ENCODE measurements around the gene EFNB2.

Gene EFNB2

DNA sequence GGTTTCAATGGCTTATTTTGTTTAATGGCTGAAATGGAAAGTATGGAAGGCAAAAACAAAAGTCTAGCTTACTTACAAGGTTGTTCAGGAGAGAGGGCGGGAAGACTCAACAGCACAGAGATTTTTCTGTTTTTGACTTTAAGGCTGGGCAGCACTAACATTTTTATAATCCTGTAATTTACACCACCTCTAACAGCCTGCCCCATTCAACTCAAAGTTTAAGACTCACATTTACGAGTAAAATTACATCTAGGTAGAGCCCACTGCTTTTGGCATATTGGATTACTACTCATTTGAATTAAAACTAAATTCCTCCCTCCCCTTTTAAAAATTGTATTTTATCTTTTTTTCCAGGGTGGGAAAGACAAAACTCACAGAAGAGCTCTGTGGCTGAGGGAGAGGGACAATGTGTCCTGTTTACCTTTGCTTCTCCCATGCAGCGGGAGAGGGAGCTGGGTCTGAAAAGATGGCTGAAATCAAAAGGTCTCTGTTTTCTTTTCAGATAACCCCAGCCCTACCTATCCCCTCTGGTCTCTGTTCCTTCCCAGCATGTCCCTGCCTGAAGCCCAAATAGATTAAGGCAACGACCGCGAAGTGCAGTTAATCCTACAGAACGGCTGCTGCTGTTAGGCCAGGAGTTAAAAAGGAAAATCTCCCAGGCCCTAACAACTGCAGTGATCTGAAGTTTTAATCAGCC is 6.6 kb downstream of the EFNB2 start:
- no peaks in the 10 kb centered on the region for H3K9me3 ChIP-seq (ENCODE audit: insufficient read depth, low read depth, low read length)
- H3K27me3 ChIP-seq (ENCODE audit: insufficient read depth, low read length) = no peaks in the 10 kb centered on the region
- H4K8ac ChIP-seq (ENCODE audit: low read depth, low read length) = peak overlapping the region; percentile 55
- H3K4me2 ChIP-seq (ENCODE audit: low read length) = peak overlapping the region; percentile 34
- H3K4ac ChIP-seq (ENCODE audit: low read depth, low read length) = peak overlapping the region; percentile 90
- peaks cover 26% of the 10 kb centered on the region for H3K79me2 ChIP-seq (ENCODE audit: control insufficient read depth, insufficient read depth, low read length, poor library complexity)
- no peak overlapping the region for H2AK5ac ChIP-seq (ENCODE audit: low read length)
- H3K4me3 ChIP-seq (ENCODE audit: low read depth, low read length) = no peak overlapping the region
- H3K18ac ChIP-seq (ENCODE audit: low read length) = peak overlapping the region; percentile 38
- H3K27ac ChIP-seq (ENCODE audit: low read depth, low read length) = no peak overlapping the region
- no peak overlapping the region for H2AFZ ChIP-seq (ENCODE audit: insufficient read depth, low read length, poor library complexity)
- H3K79me1 ChIP-seq (ENCODE audit: low read length) = peaks cover 8% of the 10 kb centered on the region
- H4K91ac ChIP-seq (ENCODE audit: low read depth, low read length) = no peak overlapping the region
- H3K36me3 ChIP-seq (ENCODE audit: control insufficient read depth in 1 of 2, insufficient read depth in 2 of 2, low read length in 2 of 2) = peaks cover 0 to 3% of the 10 kb centered on the region in 2 experiments
- H2BK5ac ChIP-seq (ENCODE audit: low read depth, low read length, poor library complexity) = no peak overlapping the region
- no peak overlapping the region for H2BK12ac ChIP-seq (ENCODE audit: low read length)
- H3K14ac ChIP-seq (ENCODE audit: low read length) = no peak overlapping the region
- no CpG with 5 or more reads among the region's 7 CpGs for WGBS (ENCODE audit: extremely low coverage, insufficient coverage, insufficient read length)
- H3K23ac ChIP-seq (ENCODE audit: low read length) = no peak overlapping the region
- peak overlapping the region; percentile 44 for H3K9ac ChIP-seq (ENCODE audit: low read length)
- H3K4me1 ChIP-seq (ENCODE audit: control insufficient read depth in 1 of 2, insufficient read depth in 2 of 2, low read length in 2 of 2) = peaks cover 14 to 31% of the 10 kb centered on the region in 2 experiments
- no peak overlapping the region for H2BK120ac ChIP-seq (ENCODE audit: insufficient read depth, low read length, poor library complexity)
- no peak for DNase-seq
- H4K12ac ChIP-seq (ENCODE audit: low read depth, low read length) = no peak overlapping the region

DNA sequence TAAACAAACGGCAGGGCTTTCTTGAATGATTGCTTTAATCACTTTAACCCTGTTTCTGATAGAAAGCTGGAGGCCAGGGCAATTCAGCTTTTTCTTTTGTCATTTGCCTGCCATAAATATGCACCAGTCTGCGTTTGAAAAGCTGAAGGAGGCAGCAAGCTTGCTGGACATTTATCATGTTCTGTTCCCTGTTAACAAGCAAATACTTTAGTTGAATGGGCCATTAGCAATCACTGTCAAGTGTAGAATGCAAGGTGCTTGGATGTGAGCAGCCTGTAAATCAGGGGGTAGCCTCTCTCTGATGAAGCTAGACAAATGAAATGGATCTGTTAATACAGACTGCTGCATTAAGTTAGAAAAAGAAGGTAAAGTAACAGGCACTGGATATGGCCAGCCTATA is 7.6 kb downstream of the EFNB2 start:
- H4K8ac ChIP-seq (ENCODE audit: low read depth, low read length) = no peak overlapping the region
- no peak overlapping the region for H2AK5ac ChIP-seq (ENCODE audit: low read length)
- H3K27me3 ChIP-seq (ENCODE audit: insufficient read depth, low read length) = no peaks in the 10 kb centered on the region
- no peak overlapping the region for H3K4me3 ChIP-seq (ENCODE audit: low read depth, low read length)
- H2AFZ ChIP-seq (ENCODE audit: insufficient read depth, low read length, poor library complexity) = no peak overlapping the region
- no peak overlapping the region for H3K4me2 ChIP-seq (ENCODE audit: low read length)
- no peak overlapping the region for H2BK12ac ChIP-seq (ENCODE audit: low read length)
- no CpG with 5 or more reads among the region's 2 CpGs for WGBS (ENCODE audit: extremely low coverage, insufficient coverage, insufficient read length)
- H3K23ac ChIP-seq (ENCODE audit: low read length) = no peak overlapping the region
- no peak overlapping the region for H3K9ac ChIP-seq (ENCODE audit: low read length)
- H3K27ac ChIP-seq (ENCODE audit: low read depth, low read length) = no peak overlapping the region
- H2BK5ac ChIP-seq (ENCODE audit: low read depth, low read length, poor library complexity) = no peak overlapping the region
- H3K4ac ChIP-seq (ENCODE audit: low read depth, low read length) = peak overlapping the region; percentile 29
- H2BK120ac ChIP-seq (ENCODE audit: insufficient read depth, low read length, poor library complexity) = no peak overlapping the region
- peaks cover 5% of the 10 kb centered on the region for H3K79me1 ChIP-seq (ENCODE audit: low read length)
- no peak for DNase-seq
- peaks cover 0 to 3% of the 10 kb centered on the region in 2 experiments for H3K36me3 ChIP-seq (ENCODE audit: control insufficient read depth in 1 of 2, insufficient read depth in 2 of 2, low read length in 2 of 2)
- no peak overlapping the region for H3K18ac ChIP-seq (ENCODE audit: low read length)
- H3K79me2 ChIP-seq (ENCODE audit: control insufficient read depth, insufficient read depth, low read length, poor library complexity) = peaks cover 30% of the 10 kb centered on the region
- H3K14ac ChIP-seq (ENCODE audit: low read length) = no peak overlapping the region
- no peak overlapping the region for H4K91ac ChIP-seq (ENCODE audit: low read depth, low read length)
- no peaks in the 10 kb centered on the region for H3K9me3 ChIP-seq (ENCODE audit: insufficient read depth, low read depth, low read length)
- H3K4me1 ChIP-seq (ENCODE audit: control insufficient read depth in 1 of 2, insufficient read depth in 2 of 2, low read length in 2 of 2) = peaks cover 17 to 39% of the 10 kb centered on the region in 2 experiments
- H4K12ac ChIP-seq (ENCODE audit: low read depth, low read length) = no peak overlapping the region

DNA sequence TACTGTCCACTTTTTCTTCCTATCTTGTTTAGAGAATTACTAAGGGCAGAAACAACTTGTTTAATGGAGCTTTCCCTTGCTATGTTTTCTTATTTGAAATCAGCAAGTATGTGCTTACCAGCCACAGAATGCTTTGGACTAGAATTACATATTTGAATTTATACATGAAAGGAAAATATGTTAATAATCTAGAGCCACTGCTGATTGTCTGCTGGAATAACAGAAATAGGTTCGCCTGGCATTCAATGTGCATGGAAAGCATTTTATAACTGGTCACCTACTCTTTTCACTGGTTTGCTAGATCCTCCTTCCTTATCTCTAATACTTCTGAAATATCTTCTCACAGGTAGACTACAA is 8.0 kb downstream of the EFNB2 start:
- H3K9ac ChIP-seq (ENCODE audit: low read length) = no peak overlapping the region
- H3K4ac ChIP-seq (ENCODE audit: low read depth, low read length) = no peak overlapping the region
- no peak overlapping the region for H3K27ac ChIP-seq (ENCODE audit: low read depth, low read length)
- H3K14ac ChIP-seq (ENCODE audit: low read length) = no peak overlapping the region
- H2BK5ac ChIP-seq (ENCODE audit: low read depth, low read length, poor library complexity) = no peak overlapping the region
- no peak overlapping the region for H2BK120ac ChIP-seq (ENCODE audit: insufficient read depth, low read length, poor library complexity)
- H2AFZ ChIP-seq (ENCODE audit: insufficient read depth, low read length, poor library complexity) = no peak overlapping the region
- no peak overlapping the region for H3K4me2 ChIP-seq (ENCODE audit: low read length)
- no peak overlapping the region for H4K91ac ChIP-seq (ENCODE audit: low read depth, low read length)
- peaks cover 17 to 39% of the 10 kb centered on the region in 2 experiments for H3K4me1 ChIP-seq (ENCODE audit: control insufficient read depth in 1 of 2, insufficient read depth in 2 of 2, low read length in 2 of 2)
- no peak overlapping the region for H3K4me3 ChIP-seq (ENCODE audit: low read depth, low read length)
- peaks cover 3% of the 10 kb centered on the region for H3K79me1 ChIP-seq (ENCODE audit: low read length)
- no peak overlapping the region for H2BK12ac ChIP-seq (ENCODE audit: low read length)
- no peak overlapping the region for H4K12ac ChIP-seq (ENCODE audit: low read depth, low read length)
- no CpG with 5 or more reads among the region's 1 CpG for WGBS (ENCODE audit: extremely low coverage, insufficient coverage, insufficient read length)
- peaks cover 28% of the 10 kb centered on the region for H3K79me2 ChIP-seq (ENCODE audit: control insufficient read depth, insufficient read depth, low read length, poor library complexity)
- no peak overlapping the region for H3K18ac ChIP-seq (ENCODE audit: low read length)
- no peaks in the 10 kb centered on the region for H3K9me3 ChIP-seq (ENCODE audit: insufficient read depth, low read depth, low read length)
- peaks cover 0 to 3% of the 10 kb centered on the region in 2 experiments for H3K36me3 ChIP-seq (ENCODE audit: control insufficient read depth in 1 of 2, insufficient read depth in 2 of 2, low read length in 2 of 2)
- no peaks in the 10 kb centered on the region for H3K27me3 ChIP-seq (ENCODE audit: insufficient read depth, low read length)
- no peak overlapping the region for H2AK5ac ChIP-seq (ENCODE audit: low read length)
- no peak overlapping the region for H4K8ac ChIP-seq (ENCODE audit: low read depth, low read length)
- DNase-seq = no peak
- H3K23ac ChIP-seq (ENCODE audit: low read length) = no peak overlapping the region

DNA sequence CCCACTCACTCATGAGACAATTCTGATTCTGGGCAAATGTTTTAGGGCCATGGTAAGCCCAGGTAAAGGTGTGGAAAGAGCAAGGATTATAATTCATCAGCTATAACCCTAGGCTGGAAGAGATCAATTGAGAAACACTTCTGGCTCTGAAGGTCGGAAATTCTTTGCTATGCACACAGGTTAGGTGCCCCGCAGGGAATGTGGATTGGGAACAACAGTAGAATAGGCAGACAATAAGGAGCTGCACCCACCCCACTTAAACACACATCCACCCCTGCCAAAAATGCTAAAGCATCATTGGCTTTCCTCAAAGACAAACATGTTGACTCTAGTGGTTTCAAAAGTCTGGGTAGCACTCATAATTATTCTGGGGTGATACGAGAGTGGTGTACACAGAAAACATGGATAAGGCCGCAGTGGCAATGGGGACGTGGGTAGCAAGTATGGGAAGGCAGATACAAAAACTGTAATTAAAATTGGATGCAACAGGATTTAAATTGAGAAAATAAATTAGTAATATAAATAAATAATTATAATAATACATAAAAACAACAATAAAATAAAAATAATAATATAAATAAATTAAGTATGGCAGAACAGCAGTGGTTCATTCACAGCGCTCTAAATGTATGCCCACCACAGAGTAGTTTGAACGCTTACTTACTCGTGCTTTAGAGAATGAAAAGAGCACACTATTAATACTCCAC is 8.6 kb downstream of the EFNB2 start:
- Histone ChIP-seq H3K18ac (ENCODE audit: low read length) (no peak overlapping the region), H2AFZ (ENCODE audit: insufficient read depth, low read length, poor library complexity) (no peak overlapping the region), H3K9ac (ENCODE audit: low read length) (no peak overlapping the region), H3K79me2 (ENCODE audit: control insufficient read depth, insufficient read depth, low read length, poor library complexity) (peaks cover 27% of the 10 kb centered on the region), H4K12ac (ENCODE audit: low read depth, low read length) (no peak overlapping the region), H2BK120ac (ENCODE audit: insufficient read depth, low read length, poor library complexity) (no peak overlapping the region), H2BK12ac (ENCODE audit: low read length) (no peak overlapping the region), H3K4me2 (ENCODE audit: low read length) (no peak overlapping the region), H3K9me3 (ENCODE audit: insufficient read depth, low read depth, low read length) (no peaks in the 10 kb centered on the region), H2AK5ac (ENCODE audit: low read length) (no peak overlapping the region), H3K4me3 (ENCODE audit: low read depth, low read length) (no peak overlapping the region), H4K91ac (ENCODE audit: low read depth, low read length) (no peak overlapping the region), H3K4ac (ENCODE audit: low read depth, low read length) (peak overlapping the region; percentile 90), H3K4me1 (ENCODE audit: control insufficient read depth in 1 of 2, insufficient read depth in 2 of 2, low read length in 2 of 2) (peaks cover 17 to 37% of the 10 kb centered on the region in 2 experiments), H3K79me1 (ENCODE audit: low read length) (peaks cover 3% of the 10 kb centered on the region), H4K8ac (ENCODE audit: low read depth, low read length) (no peak overlapping the region), H2BK5ac (ENCODE audit: low read depth, low read length, poor library complexity) (no peak overlapping the region), H3K14ac (ENCODE audit: low read length) (no peak overlapping the region), H3K36me3 (ENCODE audit: control insufficient read depth in 1 of 2, insufficient read depth in 2 of 2, low read length in 2 of 2) (peaks cover 0 to 3% of the 10 kb centered on the region in 2 experiments), H3K23ac (ENCODE audit: low read length) (no peak overlapping the region), H3K27ac (ENCODE audit: low read depth, low read length) (no peak overlapping the region), H3K27me3 (ENCODE audit: insufficient read depth, low read length) (no peaks in the 10 kb centered on the region)
- no peak for DNase-seq
- no CpG with 5 or more reads among the region's 8 CpGs for WGBS (ENCODE audit: extremely low coverage, insufficient coverage, insufficient read length)

All from trophoblast cell (in vitro differentiated cells and primary cell).